ENCODE results near the gene AK1. TPM values are rescaled to one million over a fixed set of nuclear protein-coding genes. Genes with fewer than 3 reads are reported as not detected.

The AK1 gene
- total and polyA plus RNA-seq, 9 of the 15 experiments (the other 6 are each of a cell fraction or from before 2014, with no cell fraction given) = 10.1 to 71.8 (median 39.0) TPM

DNA sequence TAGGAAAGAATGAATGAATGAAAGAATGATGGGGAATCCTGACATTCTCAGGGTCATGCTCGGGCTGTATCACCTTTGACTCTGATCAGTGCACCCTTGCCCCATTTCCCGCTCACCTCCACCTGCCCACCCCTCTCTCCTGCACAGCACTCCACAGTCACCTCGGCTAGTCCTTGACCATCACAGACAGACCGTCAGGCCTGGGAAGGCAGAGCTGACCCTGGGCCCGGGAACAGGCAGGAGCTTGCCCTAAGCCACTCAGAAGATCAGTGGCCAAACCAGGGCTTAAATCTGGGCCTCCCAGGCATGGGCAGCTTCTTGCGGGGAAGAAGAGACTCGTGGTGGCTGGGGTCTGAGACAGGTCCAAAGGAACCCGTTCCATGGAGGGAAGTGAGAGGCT, 18.3 kb upstream of the AK1 start:
- no peak overlapping the region for H3K4me2 ChIP-seq (ENCODE audit: insufficient read depth, low read length)

GRCh38 chr9:127893392-127893791, 15.9 kb upstream of the AK1 start:
- POLR2A ChIA-PET = interaction anchor here (1.1 kb wide), 1 partner anchor 9 kb away, joined by 3 read pairs; no protein-coding TSS in a partner anchor
- Histone ChIP-seq H3K9me1 (ENCODE audit: control insufficient read depth, insufficient read depth, low read length) (no peaks in the 10 kb centered on the region), H3K36me3 (ENCODE audit: control insufficient read depth, insufficient read depth, low read length) (peaks cover 77% of the 10 kb centered on the region), H3K9ac (ENCODE audit: insufficient read depth in 1 of 2, low read depth in 2 of 2, low read length in 2 of 2) (no peak overlapping the region), H3K27ac (ENCODE audit: extremely low read depth, low read depth, low read length) (no peak overlapping the region), H4K20me1 (replicated peaks; ENCODE audit: control insufficient read depth, insufficient read depth, low read length) (no peaks in the 10 kb centered on the region), H3K4me2 (ENCODE audit: insufficient read depth, low read length) (no peak overlapping the region), H2AFZ (ENCODE audit: low read depth, low read length) (no peak overlapping the region), H3K79me2 (ENCODE audit: control insufficient read depth, insufficient read depth, low read length) (peaks cover 18% of the 10 kb centered on the region), H3K27me3 (ENCODE audit: control insufficient read depth in 2 of 2, insufficient read depth in 2 of 2, low read length in 2 of 2) (no peaks in the 10 kb centered on the region), H3K4me3 (no peak overlapping the region), H3K4me1 (replicated peaks in 1 of 2; ENCODE audit: control insufficient read depth in 2 of 2, insufficient read depth in 2 of 2, low read length in 2 of 2) (peaks cover 1 to 28% of the 10 kb centered on the region in 2 experiments), H3K9me3 (replicated peaks; ENCODE audit: control insufficient read depth, insufficient read depth, low read depth, low read length) (peaks cover 4% of the 10 kb centered on the region)
- CTCF ChIA-PET (ENCODE audit: low intra/inter-chr PET ratio) = no interaction called here
- ATAC-seq (no peak), FAIRE-seq (no peak), DNase-seq (ENCODE audit: extremely low read depth in 1 of 4, low spot score in 3 of 4) (no peak)
- WGBS (ENCODE audit: insufficient coverage, low coverage, missing lambda C conversion rate) = 90% methylated on average over 4 of the region's 4 CpGs
- intact Hi-C loops (cut with micrococcal nuclease) = no loop called here
- BruUV-seq (replicated peaks) = no TSS peak
- in situ Hi-C loops (cut with MboI) = no loop called here
- no peak for TF ChIP-seq ZBTB9 (CRISPR knock-in tag; IDR thresholded peaks at IDR 0.05)

More for the DNA sequence above, 18.3 kb upstream of the AK1 start:
- no peak for DNase-seq (ENCODE audit: extremely low read depth in 1 of 4, low spot score in 3 of 4)
- no TSS peak for BruUV-seq (replicated peaks)
- Histone ChIP-seq H3K27me3 (ENCODE audit: control insufficient read depth in 2 of 2, insufficient read depth in 2 of 2, low read length in 2 of 2) (no peaks in the 10 kb centered on the region), H3K4me1 (replicated peaks in 1 of 2; ENCODE audit: control insufficient read depth in 2 of 2, insufficient read depth in 2 of 2, low read length in 2 of 2) (peaks cover 8 to 36% of the 10 kb centered on the region in 2 experiments), H3K4me3 (no peak overlapping the region), H3K9me1 (ENCODE audit: control insufficient read depth, insufficient read depth, low read length) (no peaks in the 10 kb centered on the region), H2AFZ (ENCODE audit: low read depth, low read length) (no peak overlapping the region), H3K9ac (ENCODE audit: insufficient read depth in 1 of 2, low read depth in 2 of 2, low read length in 2 of 2) (peak overlapping the region in 1 of 2 experiments; percentile 32; a peak in 1 of 4 replicates), H4K20me1 (replicated peaks; ENCODE audit: control insufficient read depth, insufficient read depth, low read length) (no peaks in the 10 kb centered on the region; the same call in 1 of the 2 replicates), H3K79me2 (ENCODE audit: control insufficient read depth, insufficient read depth, low read length) (peaks cover 27% of the 10 kb centered on the region), H3K27ac (ENCODE audit: extremely low read depth, low read depth, low read length) (no peak overlapping the region), H3K9me3 (replicated peaks; ENCODE audit: control insufficient read depth, insufficient read depth, low read depth, low read length) (peaks cover 4% of the 10 kb centered on the region), H3K36me3 (ENCODE audit: control insufficient read depth, insufficient read depth, low read length) (peaks cover 59% of the 10 kb centered on the region)
- ChIA-PET POLR2A (interaction anchor here (0.6 to 2.9 kb wide), 6 partner anchors 7 to 452 kb away, joined by 3 to 12 read pairs (median 4); no protein-coding TSS in a partner anchor), CTCF (ENCODE audit: low intra/inter-chr PET ratio) (no interaction called here)
- FAIRE-seq = no peak
- intact Hi-C loops (cut with micrococcal nuclease) (loop anchor here (2.0 kb wide), 1 partner anchor 21 kb away; the partner anchor contains the start of gene ST6GALNAC4), in situ Hi-C loops (cut with MboI) (no loop called here)
- 96% methylated on average over 8 of the region's 8 CpGs for WGBS (ENCODE audit: insufficient coverage, low coverage, missing lambda C conversion rate)
- TF ChIP-seq RBFOX2 (IDR thresholded peaks at IDR 0.05; ENCODE audit: low read depth, low read length) (0 out of 2 replicates have a peak, but pooled peaks have one; percentile 23), TCF3 (CRISPR knock-in tag; IDR thresholded peaks at IDR 0.05) (no peak), ZNF644 (tag; IDR thresholded peaks at IDR 0.05; ENCODE audit: low read depth) (no peak)
- ATAC-seq = no peak
